AG04450 (cell line): ENCODE data around the gene MDK. TPM values are rescaled to one million over a fixed set of nuclear protein-coding genes. Genes with fewer than 3 reads are reported as not detected.

ENCODE experiments used
- CTCF ChIA-PET: fragments of 300-600, 350-600 bp; formaldehyde crosslinking; extraction: SDS; loops from one replicate; lab custom pipeline; 2022; ENCODE audit warnings: antibody characterized with exemption, inconsistent platforms; lab: Charles Lee
- POLR2A ChIA-PET: fragments of 350-600 bp; formaldehyde crosslinking; extraction: SDS; loops from one replicate; lab custom pipeline; 2021; ENCODE audit warnings: antibody characterized with exemption, inconsistent platforms; lab: Yijun Ruan, JAX
- DNase-seq: peaks from one replicate; pipeline ENCODE4 v3.0.0-alpha.2; 2011; ENCODE audit warnings: low read depth, low spot score
- H3K27ac ChIP-seq: one replicate; pipeline ENCODE4 v1.5.1; 2012; ENCODE audit warnings: low read depth, low read length, control low read depth
- H3K27me3 ChIP-seq: one replicate; pipeline ENCODE4 v1.6.0; 2012; ENCODE audit warnings: low read length; ENCODE audit not compliant: control insufficient read depth, insufficient read depth
- H3K4me3 ChIP-seq: 2 replicates; pipeline ENCODE4 v1.5.1; 2011; ENCODE audit warnings: mild to moderate bottlenecking, low read depth, low read length, control low read depth
- H3K9me3 ChIP-seq: 2 replicates; pipeline ENCODE4 v1.5.1; 2012; ENCODE audit warnings: low read length; ENCODE audit not compliant: control insufficient read depth, insufficient read depth
- polyA plus RNA-seq: library from polyadenylated mRNA; depleted of rRNA; stranded (reverse); fragments of >200 nt; gene quantifications from 2 replicates; pipeline ENCODE4 v1.2.3, GENCODE V29; 2011
- TF ChIP-seq, protein P1 (sequence below): IDR thresholded peaks from 2 replicates; pipeline ENCODE4 v1.5.1; 2011; ENCODE audit warnings: low read depth, low read length, control low read depth, inconsistent platforms

The MDK gene
- polyA plus RNA-seq, 1 experiment, result 445 TPM

DNA sequence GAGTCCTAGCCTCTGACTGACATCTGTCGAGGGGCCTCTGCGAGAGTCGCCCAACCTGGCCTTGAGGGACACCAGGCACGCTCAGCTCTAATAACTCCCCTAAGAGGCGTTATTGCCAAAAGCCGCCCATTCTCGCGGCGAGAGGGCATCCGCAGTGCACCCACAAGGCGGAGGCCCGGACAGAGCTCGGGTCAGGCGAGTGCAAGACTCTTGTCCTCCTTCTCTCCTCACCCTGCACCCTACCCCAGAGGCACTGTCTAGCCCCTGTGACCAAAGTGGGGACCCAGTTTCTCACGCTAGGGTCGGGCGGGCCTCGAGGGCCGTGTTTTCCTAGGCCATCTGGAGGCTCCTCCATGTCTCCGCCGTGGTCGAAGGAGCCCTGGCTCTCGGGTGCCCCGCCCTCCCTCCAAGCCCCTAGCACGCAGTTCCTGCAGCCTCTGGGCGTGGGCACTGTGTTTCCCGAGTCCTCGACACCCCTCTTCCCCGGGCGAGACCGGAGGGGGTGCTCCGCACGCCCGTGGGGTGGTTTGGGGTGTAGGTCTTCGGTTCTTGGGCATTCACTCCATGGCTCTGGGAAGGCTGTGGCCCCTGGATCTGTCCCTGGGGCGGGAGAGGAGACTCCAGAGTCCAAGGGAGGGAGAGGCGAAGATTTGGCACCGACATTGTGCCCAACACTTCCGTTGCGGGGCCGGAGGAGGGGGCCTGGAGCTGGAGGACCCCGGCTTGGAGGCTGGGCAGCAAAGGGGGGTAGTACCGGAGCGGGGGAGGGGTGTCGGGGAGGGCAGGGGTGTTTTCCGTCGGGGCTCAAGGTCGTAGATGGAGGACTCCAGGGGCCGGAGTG is 9.1 kb downstream of the MDK start:
- POLR2A ChIA-PET, result no interaction called here
- Histone ChIP-seq H3K9me3 (peaks cover 10% of the 10 kb centered on the region; the same call in 1 of the 2 replicates), H3K4me3 (no peak overlapping the region), H3K27ac (no peak overlapping the region), H3K27me3 (peaks cover 29% of the 10 kb centered on the region)
- TF ChIP-seq, protein P1, sequence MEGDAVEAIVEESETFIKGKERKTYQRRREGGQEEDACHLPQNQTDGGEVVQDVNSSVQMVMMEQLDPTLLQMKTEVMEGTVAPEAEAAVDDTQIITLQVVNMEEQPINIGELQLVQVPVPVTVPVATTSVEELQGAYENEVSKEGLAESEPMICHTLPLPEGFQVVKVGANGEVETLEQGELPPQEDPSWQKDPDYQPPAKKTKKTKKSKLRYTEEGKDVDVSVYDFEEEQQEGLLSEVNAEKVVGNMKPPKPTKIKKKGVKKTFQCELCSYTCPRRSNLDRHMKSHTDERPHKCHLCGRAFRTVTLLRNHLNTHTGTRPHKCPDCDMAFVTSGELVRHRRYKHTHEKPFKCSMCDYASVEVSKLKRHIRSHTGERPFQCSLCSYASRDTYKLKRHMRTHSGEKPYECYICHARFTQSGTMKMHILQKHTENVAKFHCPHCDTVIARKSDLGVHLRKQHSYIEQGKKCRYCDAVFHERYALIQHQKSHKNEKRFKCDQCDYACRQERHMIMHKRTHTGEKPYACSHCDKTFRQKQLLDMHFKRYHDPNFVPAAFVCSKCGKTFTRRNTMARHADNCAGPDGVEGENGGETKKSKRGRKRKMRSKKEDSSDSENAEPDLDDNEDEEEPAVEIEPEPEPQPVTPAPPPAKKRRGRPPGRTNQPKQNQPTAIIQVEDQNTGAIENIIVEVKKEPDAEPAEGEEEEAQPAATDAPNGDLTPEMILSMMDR, result no peak
- CTCF ChIA-PET, result interaction anchor here (0.6 to 3.5 kb wide), 9 partner anchors 13 to 384 kb away, joined by 3 to 36 read pairs (median 5); no protein-coding TSS in a partner anchor
- no peak for DNase-seq

DNA sequence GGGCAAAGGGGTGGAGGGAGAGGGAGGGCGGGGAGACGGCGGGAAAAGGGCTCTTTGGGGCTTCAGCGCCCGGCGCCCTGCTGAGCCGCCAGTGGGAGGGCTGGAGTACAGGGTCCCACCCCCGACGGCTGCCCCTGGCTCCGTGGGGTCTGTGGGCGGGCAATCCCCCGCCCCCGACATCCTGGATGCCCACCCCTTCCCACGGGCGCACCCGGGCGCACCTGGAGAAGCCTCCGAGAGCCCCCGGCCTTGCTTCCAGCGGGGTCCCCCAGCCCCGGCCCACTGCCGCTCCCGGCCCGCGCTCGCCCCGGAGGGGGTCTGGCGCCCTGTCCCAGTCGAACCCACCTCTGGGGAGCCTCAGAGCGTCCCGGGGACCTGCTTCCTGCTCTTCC is 9.7 kb downstream of the MDK start:
- POLR2A ChIA-PET, result interaction anchor here (1.2 kb wide), 1 partner anchor 25 kb away, joined by 4 read pairs; no protein-coding TSS in a partner anchor
- Histone ChIP-seq H3K4me3 (peak overlapping the region; percentile 48), H3K9me3 (peaks cover 5% of the 10 kb centered on the region; the same call in 1 of the 2 replicates), H3K27ac (no peak overlapping the region), H3K27me3 (peaks cover 29% of the 10 kb centered on the region)
- TF ChIP-seq, protein P1, result no peak
- no peak for DNase-seq
- CTCF ChIA-PET, result interaction anchor here (0.8 to 2.0 kb wide), 8 partner anchors 8 to 226 kb away, joined by 3 to 17 read pairs (median 5); partner anchors contain the start of genes ATG13 and HARBI1

DNA sequence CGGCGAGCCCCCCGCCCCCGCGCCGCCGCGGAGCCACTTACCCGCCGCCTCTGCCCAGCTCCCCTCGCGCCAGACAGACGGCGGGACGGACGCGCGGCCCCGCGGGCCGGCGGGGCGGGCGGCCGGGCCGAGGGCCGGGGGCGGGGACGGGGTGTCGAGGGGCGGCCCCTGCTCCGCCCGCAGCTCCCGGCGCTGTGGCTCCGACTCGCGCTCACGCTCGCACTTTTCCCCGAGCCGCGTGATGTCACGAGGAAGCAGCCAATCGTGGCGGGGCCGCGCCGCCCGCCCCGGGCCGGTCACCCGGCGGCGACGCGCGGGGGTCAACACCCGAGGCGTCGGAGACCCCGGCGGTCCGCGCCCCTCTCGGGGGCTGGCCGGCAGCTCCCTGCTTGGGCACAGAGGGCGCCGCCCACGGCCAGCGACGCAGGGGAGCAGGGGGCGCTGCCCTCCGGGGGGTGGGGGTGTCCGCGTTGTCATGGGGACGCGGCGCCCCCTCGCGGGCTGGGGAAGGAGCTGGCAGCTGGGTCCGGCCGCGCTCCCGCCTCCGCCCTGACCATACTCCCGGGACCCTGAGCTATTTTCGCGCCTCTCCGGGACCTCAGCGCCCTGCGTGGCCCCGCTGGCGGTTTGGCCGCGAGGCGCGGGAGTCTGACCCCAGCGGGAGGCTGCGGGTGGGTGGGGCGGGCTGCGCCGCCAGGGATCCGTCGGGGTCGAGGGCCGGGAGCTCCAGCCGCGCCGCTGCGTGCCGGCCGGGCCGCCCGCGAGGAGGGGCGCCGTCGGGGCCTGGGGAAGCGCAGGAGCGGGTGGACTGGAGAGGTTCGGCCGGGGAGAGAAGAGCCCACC is 10.3 kb downstream of the MDK start, which contains the start of gene CHRM4:
CHRM4 (minus strand) TSS at position 199 of the 843 bp plus-strand sequence. CDS start 5,219 bp downstream, outside the sequence.
- peaks cover 4% of the 10 kb centered on the region; the same call in 1 of the 2 replicates for H3K9me3 ChIP-seq
- TF ChIP-seq, protein P1, result peak; percentile 48
- ChIA-PET CTCF (interaction anchor here (0.5 to 2.0 kb wide), 16 partner anchors 9 to 225 kb away, joined by 3 to 17 read pairs (median 4); partner anchors contain the start of genes ATG13 and HARBI1), POLR2A (interaction anchor here (0.5 to 1.2 kb wide), 5 partner anchors 11 to 111 kb away, joined by 3 to 6 read pairs (median 4); partner anchors contain the start of genes DGKZ and MDK)
- no peak within 1 kb of the TSS for H3K27ac ChIP-seq
- DNase-seq, result no peak
- peaks cover 29% of the 10 kb centered on the region for H3K27me3 ChIP-seq
- peak within 1 kb of the TSS; percentile 48 for H3K4me3 ChIP-seq

DNA sequence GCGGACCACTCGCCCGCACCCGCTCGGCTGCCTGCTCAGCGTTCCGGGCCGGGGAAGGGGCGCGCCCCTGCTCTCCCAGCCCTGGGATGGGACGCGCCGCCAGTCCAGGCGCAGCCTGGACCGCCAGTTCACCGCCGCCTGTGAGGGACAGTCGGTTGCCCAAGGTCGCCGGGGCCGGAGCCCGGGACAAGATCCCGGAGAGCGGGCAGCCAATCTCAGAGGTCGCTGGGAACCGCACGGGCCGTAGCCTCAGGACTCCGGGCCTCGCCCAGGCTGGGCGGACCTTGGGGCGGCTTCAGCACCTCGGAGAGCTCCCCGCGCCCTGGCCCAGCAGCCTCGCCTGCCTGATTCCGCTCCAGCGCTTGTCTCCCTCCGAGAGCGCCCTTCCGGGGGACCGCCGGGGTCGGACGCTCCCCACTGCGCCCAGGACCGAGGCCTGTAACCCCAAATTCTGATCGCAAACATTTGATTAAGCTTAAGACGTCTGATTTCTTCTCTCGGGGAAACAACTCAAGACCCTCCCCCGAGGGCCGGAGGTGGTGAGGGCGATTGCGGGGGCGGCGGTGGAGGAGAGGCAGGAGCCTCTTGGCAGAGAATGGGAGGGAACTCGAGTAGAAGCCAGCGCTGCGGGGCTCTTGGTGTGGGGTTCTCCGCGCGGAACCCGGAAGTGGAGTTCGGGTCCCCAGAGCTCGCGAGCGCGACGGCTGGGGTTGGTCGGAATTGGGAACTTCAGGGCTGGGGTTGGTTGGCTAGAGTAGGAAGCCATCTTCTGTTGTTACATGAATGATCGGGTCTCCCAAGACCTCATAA is 11.2 kb downstream of the MDK start:
- ChIA-PET CTCF (interaction anchor here (0.5 to 2.0 kb wide), 14 partner anchors 9 to 270 kb away, joined by 3 to 17 read pairs (median 4); no protein-coding TSS in a partner anchor), POLR2A (interaction anchor here (0.5 to 1.2 kb wide), 6 partner anchors 12 to 154 kb away, joined by 3 to 6 read pairs (median 4); partner anchors contain the start of genes DGKZ and MDK)
- peak; percentile 48 for DNase-seq
- peaks cover 4% of the 10 kb centered on the region; the same call in 1 of the 2 replicates for H3K9me3 ChIP-seq
- peaks cover 29% of the 10 kb centered on the region for H3K27me3 ChIP-seq
- no peak overlapping the region for H3K27ac ChIP-seq
- TF ChIP-seq, protein P1, result no peak
- H3K4me3 ChIP-seq, result peak overlapping the region; percentile 48
